A673 (cell line): ENCODE results near the gene AIF1. TPM values are rescaled to one million over a fixed set of nuclear protein-coding genes. Genes with fewer than 3 reads are reported as not detected.
A peak's percentile ranks its signal among the peaks of the same experiment; 100 is the strongest.

ENCODE experiments used
- BruUV-seq: library from RNA; stranded (reverse); fragments of 400-500 nt; replicated peaks from 2 replicates; lab custom pipeline; 2021; lab: Mats Ljungman, UMichigan
- CTCF ChIA-PET: fragments of 300-600 bp; sonication (Branson Sonifier 250); formaldehyde crosslinking; loops from one replicate; lab custom pipeline; 2022; ENCODE audit warnings: antibody characterized with exemption; lab: Charles Lee
- POLR2A ChIA-PET: fragments of 300-600 bp; sonication (Branson Sonifier 250); formaldehyde crosslinking; loops from one replicate; lab custom pipeline; 2022; ENCODE audit warnings: antibody characterized with exemption; ENCODE audit not compliant: low non-redundant PET; lab: Charles Lee
- DNase-seq: peaks from one replicate; pipeline ENCODE4 v3.0.0-alpha.2; 2015; ENCODE audit warnings: low spot score
- H3K27ac ChIP-seq: fragments of 200-600 bp; sonication (generic); 2 replicates; pipeline ENCODE4 v1.5.1; 2016; ENCODE audit warnings: mixed run types, low read depth, mild to moderate bottlenecking, mixed read lengths, antibody characterized with exemption, low read length; ENCODE audit not compliant: poor library complexity, severe bottlenecking
- H3K27me3 ChIP-seq: fragments of 200-600 bp; sonication (generic); replicated peaks from 2 replicates; pipeline ENCODE4 v1.6.1; 2017; ENCODE audit warnings: mixed run types, low read depth, mild to moderate bottlenecking, mixed read lengths, antibody characterized with exemption, low read length; ENCODE audit not compliant: insufficient read depth, poor library complexity
- H3K36me3 ChIP-seq: fragments of 200-600 bp; sonication (generic); 2 replicates; pipeline ENCODE4 v1.6.1; 2016; ENCODE audit warnings: mixed run types, mild to moderate bottlenecking, mixed read lengths, antibody characterized with exemption, low read length; ENCODE audit not compliant: insufficient read depth, poor library complexity, severe bottlenecking
- H3K4me1 ChIP-seq: fragments of 200-600 bp; sonication (generic); 2 replicates; pipeline ENCODE4 v1.6.1; 2017; ENCODE audit warnings: mixed run types, mild to moderate bottlenecking, mixed read lengths, antibody characterized with exemption, low read length; ENCODE audit not compliant: insufficient read depth, poor library complexity, severe bottlenecking
- H3K4me3 ChIP-seq: fragments of 200-600 bp; sonication (generic); 2 replicates; pipeline ENCODE4 v1.5.1; 2016; ENCODE audit warnings: low read depth, mixed run types, mild to moderate bottlenecking, mixed read lengths, low read length; ENCODE audit not compliant: poor library complexity, severe bottlenecking
- H3K9me3 ChIP-seq: fragments of 200-600 bp; sonication (generic); 2 replicates; pipeline ENCODE4 v1.6.1; 2016; ENCODE audit warnings: mixed run types, low read depth, mild to moderate bottlenecking, mixed read lengths, antibody characterized with exemption, low read length; ENCODE audit not compliant: poor library complexity, severe bottlenecking
- CTCF ChIP-seq: fragments of 300-800, 200-600 bp; sonication (generic); conservative IDR thresholded peaks from 2 replicates; pipeline ENCODE4 v1.5.1; 2017; ENCODE audit warnings: low read depth, mild to moderate bottlenecking, antibody characterized with exemption, low read length, moderate library complexity, mixed read lengths
- EZH2 ChIP-seq: fragments of 200-600 bp; sonication (generic); IDR thresholded peaks from 2 replicates; pipeline ENCODE4 v1.6.1; 2017; ENCODE audit warnings: borderline replicate concordance, low read depth, mild to moderate bottlenecking, mixed read lengths, antibody characterized with exemption, low read length; ENCODE audit not compliant: poor library complexity, severe bottlenecking
- intact Hi-C: fragments of 100-400 bp; cut with micrococcal nuclease; formaldehyde crosslinking; loops from one replicate; pipeline ENCODE4 v1.10.0; 2022; ENCODE audit not compliant: unreplicated experiment
- microRNA-seq: library from miRNA; unstranded; fragments of <30 nt; microRNA quantifications from one replicate; pipeline ENCODE4 v1.2.0, GENCODE V29; 2021
- total RNA-seq: library from RNA; stranded (reverse); gene quantifications from 2 replicates; pipeline ENCODE4 v1.2.3, GENCODE V29; 2021

AIF1 gene
- total RNA-seq, 1 experiment from 2014 or later = 0.64 TPM

- H3K4me1 ChIP-seq = peaks cover 21% of the 10 kb centered on the region
- intact Hi-C loops = loop anchor here (2.0 to 5.0 kb wide), 3 partner anchors 43 to 170 kb away; partner anchors contain the start of gene PRRC2A
- TF ChIP-seq EZH2 = no peak
- no TSS peak for BruUV-seq
- DNase-seq = peak; percentile 98
- H3K27ac ChIP-seq = peak within 1 kb of the TSS; percentile 97
- ChIA-PET POLR2A (interaction anchor here (0.7 kb wide), 1 partner anchor 233 kb away, joined by 4 read pairs; no protein-coding TSS in a partner anchor), CTCF (interaction anchor here (0.6 to 1.0 kb wide), 3 partner anchors 66 to 287 kb away, joined by 3 read pairs; no protein-coding TSS in a partner anchor)
- H3K9me3 ChIP-seq = no peaks in the 10 kb centered on the region
- peaks cover 46% of the 10 kb centered on the region for H3K36me3 ChIP-seq
- H3K4me3 ChIP-seq = peak within 1 kb of the TSS; percentile 94
- no peaks in the 10 kb centered on the region for H3K27me3 ChIP-seq
Measured at GRCh38 chr6:31664790-31665500, 49.9 kb downstream of the AIF1 start, which contains the start of gene GPANK1. Gene GPANK1, minus strand, starts transcription at chr6:31664997. Its CDS starts 519 bp downstream, at chr6:31664478.

- TF ChIP-seq CTCF (no peak), EZH2 (no peak)
- no TSS peak for BruUV-seq
- ChIA-PET POLR2A (interaction anchor here (0.7 kb wide), 1 partner anchor 165 kb away, joined by 4 read pairs; no protein-coding TSS in a partner anchor), CTCF (interaction anchor here (1.0 kb wide), 1 partner anchor 67 kb away, joined by 3 read pairs; no protein-coding TSS in a partner anchor)
- Histone ChIP-seq H3K4me3 (peak within 1 kb of the TSS; percentile 94), H3K27me3 (no peaks in the 10 kb centered on the region), H3K4me1 (peaks cover 20% of the 10 kb centered on the region), H3K9me3 (no peaks in the 10 kb centered on the region), H3K36me3 (peaks cover 54% of the 10 kb centered on the region), H3K27ac (peak within 1 kb of the TSS; percentile 97)
- peak; percentile 99 for DNase-seq
- intact Hi-C loops = loop anchor here (2.0 kb wide), 2 partner anchors 73 to 169 kb away; no protein-coding TSS in a partner anchor
Measured at GRCh38 chr6:31665501-31666336, 50.7 kb downstream of the AIF1 start, which contains the start of gene CSNK2B. Gene CSNK2B, plus strand, starts transcription at chr6:31666080. Its CDS starts 752 bp downstream, at chr6:31666832.

- no peaks in the 10 kb centered on the region for H3K27me3 ChIP-seq
- H3K36me3 ChIP-seq = peaks cover 61% of the 10 kb centered on the region
- no peaks in the 10 kb centered on the region for H3K9me3 ChIP-seq
- no TSS peak for BruUV-seq
- no peak for DNase-seq
- no peak for TF ChIP-seq EZH2
- TF ChIP-seq CTCF = no peak
- H3K27ac ChIP-seq = peak overlapping the region; percentile 97
- peaks cover 14% of the 10 kb centered on the region for H3K4me1 ChIP-seq
- ChIA-PET POLR2A (interaction anchor here (0.6 to 0.7 kb wide), 2 partner anchors 12 to 164 kb away, joined by 3 to 4 read pairs; no protein-coding TSS in a partner anchor), CTCF (no interaction called here)
- H3K4me3 ChIP-seq = peak overlapping the region; percentile 94
- intact Hi-C loops = no loop called here
Measured at GRCh38 chr6:31666337-31666965, 51.4 kb downstream of the AIF1 start.

Small RNA genes lying within 50 kb of the gene (microRNA-seq; reads per million reads assigned to microRNA genes)
- 1.1 reads per million for gene MIR6832

Other genes with a start within 250 kb of the AIF1 start
- 31.6 and 41.2 TPM in 2 replicates for gene MICA, start 211.6 kb upstream of the AIF1 start, total RNA-seq
- gene MICB, start 117.1 kb upstream of the AIF1 start, total RNA-seq = 11.1 and 12.7 TPM in 2 replicates
- not detected in 2 replicates for gene MCCD1, start 86.3 kb upstream of the AIF1 start, total RNA-seq
- 558 and 594 TPM in 2 replicates for gene DDX39B, start 73.2 kb upstream of the AIF1 start, total RNA-seq
- gene ATP6V1G2, start 68.6 kb upstream of the AIF1 start, total RNA-seq = 2.5 and 3.1 TPM in 2 replicates
- 15.7 and 17.2 TPM in 2 replicates for gene NFKBIL1, start 67.6 kb upstream of the AIF1 start, total RNA-seq
- not detected in 2 replicates for gene LTA, start 42.9 kb upstream of the AIF1 start, total RNA-seq
- 0.17 and 0.42 TPM in 2 replicates for gene TNF, start 39.7 kb upstream of the AIF1 start, total RNA-seq
- gene LTB, start 32.8 kb upstream of the AIF1 start, total RNA-seq = not detected in 2 replicates
- not detected in 2 replicates for gene LST1, start 29.0 kb upstream of the AIF1 start, total RNA-seq
- gene NCR3, start 22.2 kb upstream of the AIF1 start, total RNA-seq = not detected in 2 replicates
- 289 and 313 TPM in 2 replicates for gene PRRC2A, start 5.5 kb downstream of the AIF1 start, total RNA-seq
- gene BAG6, start 37.4 kb downstream of the AIF1 start, total RNA-seq = 391 and 393 TPM in 2 replicates
- gene APOM, start 40.7 kb downstream of the AIF1 start, total RNA-seq = 2.5 and 4.8 TPM in 2 replicates
- 20.1 and 21.3 TPM in 2 replicates for gene C6orf47, start 45.5 kb downstream of the AIF1 start, total RNA-seq
- gene GPANK1, start 49.8 kb downstream of the AIF1 start, total RNA-seq = 27.7 and 32.0 TPM in 2 replicates
- gene CSNK2B, start 50.8 kb downstream of the AIF1 start, total RNA-seq = 252 and 253 TPM in 2 replicates
- gene LY6G5B, start 54.7 kb downstream of the AIF1 start, total RNA-seq = 18.9 and 19.4 TPM in 2 replicates
- gene LY6G5C, start 65.8 kb downstream of the AIF1 start, total RNA-seq = 3.9 and 6.8 TPM in 2 replicates
- 36.3 and 45.6 TPM in 2 replicates for gene ABHD16A, start 88.1 kb downstream of the AIF1 start, total RNA-seq
- gene LY6G6F, start 91.6 kb downstream of the AIF1 start, total RNA-seq = not detected in 2 replicates
- not detected in 2 replicates for gene LY6G6D, start 100.1 kb downstream of the AIF1 start, total RNA-seq
- 0.42 and 0.80 TPM in 2 replicates for gene LY6G6C, start 106.5 kb downstream of the AIF1 start, total RNA-seq
- gene MPIG6B, start 108.1 kb downstream of the AIF1 start, total RNA-seq = not detected in 2 replicates
- 68.2 and 86.7 TPM in 2 replicates for gene DDAH2, start 114.1 kb downstream of the AIF1 start, total RNA-seq
- gene CLIC1, start 121.3 kb downstream of the AIF1 start, total RNA-seq = 371 and 431 TPM in 2 replicates
- gene MSH5, start 124.8 kb downstream of the AIF1 start, total RNA-seq = 76.4 and 102 TPM in 2 replicates
- gene SAPCD1, start 147.4 kb downstream of the AIF1 start, total RNA-seq = 9.9 and 19.9 TPM in 2 replicates
- 2.7 and 2.8 TPM in 2 replicates for gene VWA7, start 162.1 kb downstream of the AIF1 start, total RNA-seq
- 233 and 247 TPM in 2 replicates for gene VARS1, start 180.5 kb downstream of the AIF1 start, total RNA-seq
- 99.8 and 104 TPM in 2 replicates for gene LSM2, start 191.7 kb downstream of the AIF1 start, total RNA-seq
- 1.1 and 1.4 TPM in 2 replicates for gene HSPA1L, start 200.0 kb downstream of the AIF1 start, total RNA-seq
- 113 and 129 TPM in 2 replicates for gene HSPA1A, start 200.3 kb downstream of the AIF1 start, total RNA-seq
- 116 and 131 TPM in 2 replicates for gene HSPA1B, start 212.5 kb downstream of the AIF1 start, total RNA-seq
- gene NEU1, start 247.6 kb downstream of the AIF1 start, total RNA-seq = 28.5 and 34.3 TPM in 2 replicates